Trophoblast cell (in vitro differentiated cells and primary cell): ENCODE data around the gene FOXQ1.

Source experiments
- DNase-seq, 2 donors: peaks; one replicate each; pipeline ENCODE4 v3.0.0-alpha.2; 2016
- H2AFZ ChIP-seq: 2 replicates; pipeline ENCODE4 v1.6.1; 2013; ENCODE audit warnings: low read length, moderate library complexity, mild to moderate bottlenecking; ENCODE audit not compliant: insufficient read depth, poor library complexity
- H2AK5ac ChIP-seq: 2 replicates; pipeline ENCODE4 v1.6.1; 2013; ENCODE audit warnings: mild to moderate bottlenecking, low read length
- H2BK120ac ChIP-seq: 2 replicates; pipeline ENCODE4 v1.6.1; 2013; ENCODE audit warnings: low read length, mild to moderate bottlenecking, moderate library complexity; ENCODE audit not compliant: insufficient read depth, poor library complexity
- H2BK12ac ChIP-seq: 2 replicates; pipeline ENCODE4 v1.6.1; 2013; ENCODE audit warnings: mild to moderate bottlenecking, low read length, moderate library complexity
- H2BK5ac ChIP-seq: 2 replicates; pipeline ENCODE4 v1.6.1; 2013; ENCODE audit warnings: low read length, low read depth, moderate library complexity, mild to moderate bottlenecking; ENCODE audit not compliant: poor library complexity
- H3K14ac ChIP-seq: 2 replicates; pipeline ENCODE4 v1.6.1; 2013; ENCODE audit warnings: mild to moderate bottlenecking, low read length
- H3K18ac ChIP-seq: 2 replicates; pipeline ENCODE4 v1.6.1; 2013; ENCODE audit warnings: mild to moderate bottlenecking, low read length
- H3K23ac ChIP-seq: 2 replicates; pipeline ENCODE4 v1.6.1; 2013; ENCODE audit warnings: low read length
- H3K27ac ChIP-seq: 2 replicates; pipeline ENCODE4 v1.5.1; 2013; ENCODE audit warnings: low read depth, mild to moderate bottlenecking, inconsistent platforms, low read length, moderate library complexity
- H3K27me3 ChIP-seq: 2 replicates; pipeline ENCODE4 v1.6.1; 2013; ENCODE audit warnings: inconsistent platforms, mild to moderate bottlenecking, low read length, moderate library complexity; ENCODE audit not compliant: insufficient read depth
- H3K36me3 ChIP-seq, 2 experiments: 1 replicate in 1 of 2; 2 replicates in 1 of 2; pipeline ENCODE4 v1.6.1; 2013; ENCODE audit warnings: low read length in 2 of 2, mild to moderate bottlenecking in 2 of 2, moderate library complexity in 1 of 2; ENCODE audit not compliant: insufficient read depth in 2 of 2, control insufficient read depth in 1 of 2
- H3K4ac ChIP-seq: 2 replicates; pipeline ENCODE4 v1.6.1; 2013; ENCODE audit warnings: low read depth, mild to moderate bottlenecking, low read length, moderate library complexity
- H3K4me1 ChIP-seq, 2 experiments: 1 replicate in 1 of 2; 2 replicates in 1 of 2; pipeline ENCODE4 v1.6.1; 2013; ENCODE audit warnings: low read length in 2 of 2, mild to moderate bottlenecking in 2 of 2, moderate library complexity in 1 of 2; ENCODE audit not compliant: insufficient read depth in 2 of 2, control insufficient read depth in 1 of 2
- H3K4me2 ChIP-seq: 2 replicates; pipeline ENCODE4 v1.6.1; 2013; ENCODE audit warnings: inconsistent platforms, mild to moderate bottlenecking, low read length, moderate library complexity
- H3K4me3 ChIP-seq: 2 replicates; pipeline ENCODE4 v1.5.1; 2013; ENCODE audit warnings: mild to moderate bottlenecking, low read depth, low read length, inconsistent platforms
- H3K79me1 ChIP-seq: one replicate; pipeline ENCODE4 v1.6.1; 2013; ENCODE audit warnings: low read length
- H3K79me2 ChIP-seq: 2 replicates; pipeline ENCODE4 v1.6.1; 2013; ENCODE audit warnings: low read length, mild to moderate bottlenecking; ENCODE audit not compliant: control insufficient read depth, insufficient read depth, poor library complexity
- H3K9ac ChIP-seq: 2 replicates; pipeline ENCODE4 v1.6.1; 2013; ENCODE audit warnings: mild to moderate bottlenecking, low read length
- H3K9me3 ChIP-seq: 2 replicates; pipeline ENCODE4 v1.6.1; 2013; ENCODE audit warnings: low read depth, mild to moderate bottlenecking, control low read depth, inconsistent platforms, low read length; ENCODE audit not compliant: insufficient read depth
- H4K12ac ChIP-seq: 2 replicates; pipeline ENCODE4 v1.6.1; 2013; ENCODE audit warnings: low read depth, mild to moderate bottlenecking, low read length, moderate library complexity
- H4K8ac ChIP-seq: 2 replicates; pipeline ENCODE4 v1.6.1; 2013; ENCODE audit warnings: low read depth, mild to moderate bottlenecking, low read length, moderate library complexity
- H4K91ac ChIP-seq: one replicate; pipeline ENCODE4 v1.6.1; 2013; ENCODE audit warnings: low read depth, mild to moderate bottlenecking, low read length, moderate library complexity
- WGBS: extraction: QIAGEN DNeasy Blood & Tissue Kit; methylation state at CpG from one replicate; pipeline ENCODE4 v1.1.7; 2013; ENCODE audit warnings: missing lambda C conversion rate; ENCODE audit not compliant: insufficient read length, insufficient coverage; ENCODE audit errors: extremely low coverage; 5-methylcytosine and 5-hydroxymethylcytosine counted together

FOXQ1 gene

DNA sequence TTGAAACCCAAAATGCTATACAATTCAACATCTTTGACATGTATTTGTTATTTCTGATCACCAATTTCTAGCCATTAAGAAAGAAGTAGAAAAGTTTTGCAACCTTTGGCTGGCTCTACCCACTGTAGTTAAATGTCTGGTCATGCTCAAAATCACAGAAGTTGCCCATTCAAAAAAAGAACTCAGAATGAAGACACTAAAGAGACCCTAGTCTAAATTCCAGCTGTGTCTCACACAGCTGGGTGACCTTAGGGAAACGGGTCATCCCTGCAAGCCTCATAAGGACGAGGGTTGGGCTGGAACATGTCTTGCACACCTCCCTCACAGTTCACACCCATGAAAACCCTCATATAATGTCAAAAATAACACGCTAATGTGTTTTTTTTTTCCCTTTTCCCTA lies 10.3 kb downstream of the FOXQ1 start:
- no CpG with 5 or more reads among the region's 3 CpGs for WGBS

GRCh38 chr6:1322696-1323219 lies 10.9 kb downstream of the FOXQ1 start:
- no peaks in the 10 kb centered on the region for H3K36me3 ChIP-seq
- no peaks in the 10 kb centered on the region for H3K79me1 ChIP-seq
- no peak overlapping the region for H2AFZ ChIP-seq
- no peak overlapping the region for H3K27ac ChIP-seq
- no peak overlapping the region for H3K4me2 ChIP-seq
- no peak overlapping the region for H3K4ac ChIP-seq
- H4K12ac ChIP-seq = no peak overlapping the region
- no peaks in the 10 kb centered on the region for H3K79me2 ChIP-seq
- H4K91ac ChIP-seq = no peak overlapping the region
- H3K9ac ChIP-seq = no peak overlapping the region
- no peak overlapping the region for H2BK12ac ChIP-seq
- H2BK5ac ChIP-seq = no peak overlapping the region
- no peak overlapping the region for H2BK120ac ChIP-seq
- H3K14ac ChIP-seq = no peak overlapping the region
- H3K9me3 ChIP-seq = no peaks in the 10 kb centered on the region
- no peak overlapping the region for H3K23ac ChIP-seq
- H4K8ac ChIP-seq = no peak overlapping the region
- peak in 1 of 2 donors; percentile 15 for DNase-seq
- H2AK5ac ChIP-seq = no peak overlapping the region
- no peaks in the 10 kb centered on the region for H3K27me3 ChIP-seq
- H3K4me1 ChIP-seq = peaks cover 0 to 2% of the 10 kb centered on the region in 2 experiments
- WGBS = no CpG with 5 or more reads among the region's 5 CpGs
- H3K18ac ChIP-seq = no peak overlapping the region
- H3K4me3 ChIP-seq = no peak overlapping the region

More for the DNA sequence above, 10.3 kb downstream of the FOXQ1 start:
- no peaks in the 10 kb centered on the region for H3K36me3 ChIP-seq
- no peak overlapping the region for H2BK12ac ChIP-seq
- DNase-seq = no peak
- no peak overlapping the region for H2BK5ac ChIP-seq
- H3K79me2 ChIP-seq = no peaks in the 10 kb centered on the region
- no peaks in the 10 kb centered on the region for H3K9me3 ChIP-seq
- H4K8ac ChIP-seq = no peak overlapping the region
- no peak overlapping the region for H3K23ac ChIP-seq
- H4K12ac ChIP-seq = no peak overlapping the region
- H4K91ac ChIP-seq = no peak overlapping the region
- H2BK120ac ChIP-seq = no peak overlapping the region
- no peaks in the 10 kb centered on the region for H3K27me3 ChIP-seq
- no peak overlapping the region for H3K4me3 ChIP-seq
- no peaks in the 10 kb centered on the region for H3K79me1 ChIP-seq
- H3K4me2 ChIP-seq = no peak overlapping the region
- H3K27ac ChIP-seq = no peak overlapping the region
- H3K4ac ChIP-seq = no peak overlapping the region
- no peak overlapping the region for H2AFZ ChIP-seq
- H2AK5ac ChIP-seq = no peak overlapping the region
- H3K18ac ChIP-seq = no peak overlapping the region
- H3K4me1 ChIP-seq = peaks cover 0 to 2% of the 10 kb centered on the region in 2 experiments
- no peak overlapping the region for H3K9ac ChIP-seq
- H3K14ac ChIP-seq = no peak overlapping the region

DNA sequence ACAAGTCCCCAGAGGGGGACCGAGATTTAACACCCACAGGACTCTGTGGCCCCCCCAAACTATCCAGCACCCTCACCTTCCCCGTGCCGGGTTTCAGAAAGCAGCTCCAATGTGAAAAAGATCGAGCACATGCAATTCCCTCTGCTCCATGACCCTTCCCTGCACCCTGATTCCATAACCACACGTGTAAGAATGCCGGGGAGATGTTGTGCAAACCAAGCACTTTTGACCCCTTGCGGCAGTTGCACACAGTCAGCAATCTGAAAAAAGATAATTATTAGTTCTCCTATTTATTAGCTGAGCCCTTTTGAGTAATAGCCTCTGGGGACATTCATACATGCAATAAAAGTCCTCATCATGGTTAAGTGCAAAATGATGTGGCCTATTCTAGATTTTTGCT lies 13.0 kb downstream of the FOXQ1 start:
- Histone ChIP-seq H2BK120ac (no peak overlapping the region), H3K4ac (no peak overlapping the region), H3K79me2 (no peaks in the 10 kb centered on the region), H3K23ac (no peak overlapping the region), H3K4me2 (no peak overlapping the region), H3K4me3 (no peak overlapping the region), H2AK5ac (no peak overlapping the region), H2BK12ac (no peak overlapping the region), H3K9me3 (no peaks in the 10 kb centered on the region), H3K18ac (no peak overlapping the region), H3K4me1 (peaks cover 0 to 2% of the 10 kb centered on the region in 2 experiments), H3K27ac (no peak overlapping the region), H4K91ac (no peak overlapping the region), H3K14ac (no peak overlapping the region), H2BK5ac (no peak overlapping the region), H4K8ac (no peak overlapping the region), H3K27me3 (no peaks in the 10 kb centered on the region), H3K36me3 (no peaks in the 10 kb centered on the region), H3K79me1 (no peaks in the 10 kb centered on the region), H3K9ac (no peak overlapping the region), H2AFZ (no peak overlapping the region), H4K12ac (no peak overlapping the region)
- WGBS = no CpG with 5 or more reads among the region's 7 CpGs
- DNase-seq = no peak

DNA sequence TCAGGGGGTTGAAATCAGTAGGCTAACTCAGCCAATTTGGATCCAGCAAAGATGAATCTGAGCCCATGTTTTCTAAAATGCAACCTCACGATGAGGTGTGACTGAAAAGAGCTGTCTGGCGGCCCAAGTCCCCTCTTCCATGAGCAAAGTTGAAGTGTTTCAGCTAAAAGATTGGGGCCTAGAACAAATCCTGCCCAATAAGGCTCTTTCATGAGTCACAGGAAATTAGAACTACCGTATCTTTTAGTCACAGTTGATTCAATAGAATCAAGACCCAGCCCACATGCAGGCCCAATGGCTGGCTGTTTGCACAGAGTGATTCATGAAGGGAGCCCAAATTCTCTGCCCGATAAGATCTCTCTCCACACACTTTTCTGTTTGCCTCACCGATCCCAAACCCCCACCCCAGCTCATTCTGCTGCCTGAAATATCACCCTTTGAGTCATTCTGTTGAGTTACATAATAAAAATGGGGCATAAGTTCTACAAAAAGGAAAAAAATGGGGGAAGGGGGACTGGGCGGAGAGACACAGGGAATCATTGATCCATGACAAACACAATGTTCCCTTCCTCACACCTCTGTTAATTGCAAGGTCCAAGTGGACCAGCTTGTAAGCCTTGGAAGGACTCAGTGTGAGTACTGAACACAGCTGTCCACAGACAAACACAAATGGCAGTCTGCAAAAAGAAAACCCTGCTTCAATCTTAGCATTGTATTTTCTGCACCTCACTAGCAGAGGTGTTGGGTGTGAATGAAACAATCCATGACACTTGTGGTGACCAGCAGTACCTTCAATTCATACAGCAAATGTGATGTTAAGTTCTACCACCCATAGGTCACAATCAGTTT lies 13.8 kb downstream of the FOXQ1 start:
- H3K4me1 ChIP-seq = peaks cover 0 to 2% of the 10 kb centered on the region in 2 experiments
- H3K79me2 ChIP-seq = no peaks in the 10 kb centered on the region
- no peak overlapping the region for H3K4me2 ChIP-seq
- H3K14ac ChIP-seq = no peak overlapping the region
- WGBS = no CpG with 5 or more reads among the region's 6 CpGs
- H3K36me3 ChIP-seq = no peaks in the 10 kb centered on the region
- no peak overlapping the region for H2BK12ac ChIP-seq
- H2BK120ac ChIP-seq = no peak overlapping the region
- no peak overlapping the region for H4K8ac ChIP-seq
- no peak overlapping the region for H4K91ac ChIP-seq
- H2AK5ac ChIP-seq = no peak overlapping the region
- no peaks in the 10 kb centered on the region for H3K79me1 ChIP-seq
- no peak overlapping the region for H3K4ac ChIP-seq
- H2AFZ ChIP-seq = no peak overlapping the region
- no peaks in the 10 kb centered on the region for H3K9me3 ChIP-seq
- no peak overlapping the region for H3K9ac ChIP-seq
- no peaks in the 10 kb centered on the region for H3K27me3 ChIP-seq
- no peak overlapping the region for H4K12ac ChIP-seq
- H3K18ac ChIP-seq = no peak overlapping the region
- H3K4me3 ChIP-seq = no peak overlapping the region
- no peak overlapping the region for H3K27ac ChIP-seq
- DNase-seq = no peak
- H3K23ac ChIP-seq = no peak overlapping the region
- H2BK5ac ChIP-seq = no peak overlapping the region
